GM19328 (cell line): ENCODE measurements around the gene LTB.

Experiments
- ATAC-seq: cut with Tn5 transposase; IDR thresholded peaks from one replicate; pipeline ENCODE4 v1.9.1; 2021; ENCODE audit warnings: mild to moderate bottlenecking, moderate library complexity; ENCODE audit not compliant: unreplicated experiment

LTB gene

GRCh38 chr6:31531771-31532643 lies 50.2 kb downstream of the LTB start:
- no peak for ATAC-seq

DNA sequence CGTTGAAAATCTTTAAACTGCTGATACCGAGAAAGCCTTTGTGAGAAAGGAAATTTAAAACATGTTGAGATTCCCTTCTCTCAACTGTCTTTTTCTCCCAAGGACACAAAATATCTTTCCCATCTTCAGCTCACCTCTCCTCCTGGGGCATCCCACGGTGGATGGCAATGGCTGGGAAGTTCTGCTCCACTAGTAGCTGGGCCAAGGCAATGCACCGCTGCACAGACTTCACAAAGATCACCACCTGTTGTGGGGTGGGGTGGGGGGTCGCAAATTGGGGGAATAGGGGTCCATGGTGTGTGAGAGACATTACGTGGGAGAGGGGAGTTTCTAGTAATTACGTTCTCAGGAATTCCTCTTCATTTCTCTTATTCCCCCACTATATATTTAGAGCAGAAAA lies 51.1 kb downstream of the LTB start:
- ATAC-seq = no peak

DNA sequence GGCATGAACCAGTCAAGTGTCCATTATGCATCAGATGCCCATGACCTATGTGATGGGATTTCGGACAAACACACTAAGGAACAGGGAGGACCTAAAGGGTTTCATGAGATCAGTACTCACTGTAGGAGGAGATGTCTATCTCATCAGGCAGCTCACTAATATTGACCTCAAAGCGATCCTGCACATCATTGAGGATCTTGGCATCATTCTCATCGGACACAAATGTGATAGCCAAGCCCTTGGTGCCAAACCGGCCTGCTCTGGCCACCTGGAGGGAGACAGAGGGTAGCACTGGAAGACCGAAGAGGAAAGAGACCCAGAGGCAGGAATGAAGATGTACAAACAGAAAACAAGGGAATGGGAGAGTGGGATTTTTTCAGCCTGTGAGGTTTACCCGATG lies 51.6 kb downstream of the LTB start:
- no peak for ATAC-seq
